ENCODE results near the gene GYG1. TPM values are rescaled to one million over a fixed set of nuclear protein-coding genes. Genes with fewer than 3 reads are reported as not detected.

GYG1 gene
- total and polyA plus RNA-seq, 4 donors = 9.2 to 16.7 (median 13.4) TPM

DNA sequence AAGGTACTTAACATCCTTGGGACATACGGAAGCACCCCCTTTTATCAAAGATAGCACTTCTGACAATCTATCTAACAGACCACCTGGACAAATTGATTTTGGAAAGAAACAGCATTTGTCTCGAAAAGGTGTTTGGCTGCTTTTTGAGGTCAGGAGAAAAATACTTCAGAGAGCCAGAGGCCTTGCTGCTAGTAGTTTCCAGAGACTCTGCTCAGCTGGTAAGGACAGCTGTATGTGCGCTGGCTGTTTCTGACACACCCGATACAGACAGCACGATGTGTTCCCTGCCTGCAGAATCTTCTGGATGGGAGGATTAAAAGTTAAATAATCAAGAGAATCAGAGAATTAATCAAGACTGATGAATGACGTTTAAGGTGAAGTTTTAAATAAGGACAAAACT lies 15.6 kb upstream of the GYG1 start:
- Histone ChIP-seq H3K9ac (ENCODE audit: low read depth in 1 of 2, low read length in 2 of 2) (peak overlapping the region in 1 of 2 donors; percentile 19), H3K27me3 (ENCODE audit: control insufficient read depth in 4 of 4, insufficient read depth in 4 of 4, low read length in 3 of 4) (no peaks in the 10 kb centered on the region), H3K36me3 (ENCODE audit: control insufficient read depth in 4 of 4, insufficient read depth in 3 of 4, low read depth in 1 of 4, low read length in 3 of 4) (no peaks in the 10 kb centered on the region), H3K27ac (ENCODE audit: low read depth in 1 of 2, low read length in 2 of 2) (peak overlapping the region; percentile 67 to 80), H3K9me3 (ENCODE audit: control insufficient read depth in 4 of 4, low read length in 3 of 4) (no peaks in the 10 kb centered on the region), H3K4me1 (ENCODE audit: control insufficient read depth in 4 of 4, insufficient read depth in 4 of 4, low read length in 3 of 4) (peaks cover 0 to 5% (median 0%) of the 10 kb centered on the region in 4 donors), H3K4me3 (ENCODE audit: low read depth in 1 of 3, low read length in 3 of 3) (no peak overlapping the region)
- no peak for DNase-seq (ENCODE audit: low spot score)
- WGBS = 87% methylated on average over 6 of the region's 6 CpGs
- TF ChIP-seq TAF1 (conservative IDR thresholded peaks at IDR 0.05) (no peak), SP1 (IDR thresholded peaks at IDR 0.05) (no peak), MAX (IDR thresholded peaks at IDR 0.05) (no peak), RAD21 (IDR thresholded peaks at IDR 0.05) (no peak), RXRA (IDR thresholded peaks at IDR 0.05) (no peak), NR2F2 (IDR thresholded peaks at IDR 0.05) (no peak), HNF4G (IDR thresholded peaks at IDR 0.05) (no peak), FOXA1 (IDR thresholded peaks at IDR 0.05) (no peak), YY1 (IDR thresholded peaks at IDR 0.05) (no peak), HNF4A (conservative IDR thresholded peaks at IDR 0.05) (no peak), GABPA (IDR thresholded peaks at IDR 0.05 in 1 of 2, conservative IDR thresholded peaks at IDR 0.05 in 1 of 2) (no peak), EGR1 (IDR thresholded peaks at IDR 0.05; ENCODE audit: low read depth in 2 of 2) (no peak), REST (IDR thresholded peaks at IDR 0.05) (no peak), JUND (IDR thresholded peaks at IDR 0.05) (no peak), FOXA2 (IDR thresholded peaks at IDR 0.05) (no peak)
- TF ChIP-seq, protein P1, sequence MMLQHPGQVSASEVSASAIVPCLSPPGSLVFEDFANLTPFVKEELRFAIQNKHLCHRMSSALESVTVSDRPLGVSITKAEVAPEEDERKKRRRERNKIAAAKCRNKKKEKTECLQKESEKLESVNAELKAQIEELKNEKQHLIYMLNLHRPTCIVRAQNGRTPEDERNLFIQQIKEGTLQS (IDR thresholded peaks at IDR 0.05) = no peak
- TF ChIP-seq, protein P2, sequence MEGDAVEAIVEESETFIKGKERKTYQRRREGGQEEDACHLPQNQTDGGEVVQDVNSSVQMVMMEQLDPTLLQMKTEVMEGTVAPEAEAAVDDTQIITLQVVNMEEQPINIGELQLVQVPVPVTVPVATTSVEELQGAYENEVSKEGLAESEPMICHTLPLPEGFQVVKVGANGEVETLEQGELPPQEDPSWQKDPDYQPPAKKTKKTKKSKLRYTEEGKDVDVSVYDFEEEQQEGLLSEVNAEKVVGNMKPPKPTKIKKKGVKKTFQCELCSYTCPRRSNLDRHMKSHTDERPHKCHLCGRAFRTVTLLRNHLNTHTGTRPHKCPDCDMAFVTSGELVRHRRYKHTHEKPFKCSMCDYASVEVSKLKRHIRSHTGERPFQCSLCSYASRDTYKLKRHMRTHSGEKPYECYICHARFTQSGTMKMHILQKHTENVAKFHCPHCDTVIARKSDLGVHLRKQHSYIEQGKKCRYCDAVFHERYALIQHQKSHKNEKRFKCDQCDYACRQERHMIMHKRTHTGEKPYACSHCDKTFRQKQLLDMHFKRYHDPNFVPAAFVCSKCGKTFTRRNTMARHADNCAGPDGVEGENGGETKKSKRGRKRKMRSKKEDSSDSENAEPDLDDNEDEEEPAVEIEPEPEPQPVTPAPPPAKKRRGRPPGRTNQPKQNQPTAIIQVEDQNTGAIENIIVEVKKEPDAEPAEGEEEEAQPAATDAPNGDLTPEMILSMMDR (IDR thresholded peaks at IDR 0.05; ENCODE audit: low read depth, low read length, missing input control) = no peak
- TF ChIP-seq, protein P3, sequence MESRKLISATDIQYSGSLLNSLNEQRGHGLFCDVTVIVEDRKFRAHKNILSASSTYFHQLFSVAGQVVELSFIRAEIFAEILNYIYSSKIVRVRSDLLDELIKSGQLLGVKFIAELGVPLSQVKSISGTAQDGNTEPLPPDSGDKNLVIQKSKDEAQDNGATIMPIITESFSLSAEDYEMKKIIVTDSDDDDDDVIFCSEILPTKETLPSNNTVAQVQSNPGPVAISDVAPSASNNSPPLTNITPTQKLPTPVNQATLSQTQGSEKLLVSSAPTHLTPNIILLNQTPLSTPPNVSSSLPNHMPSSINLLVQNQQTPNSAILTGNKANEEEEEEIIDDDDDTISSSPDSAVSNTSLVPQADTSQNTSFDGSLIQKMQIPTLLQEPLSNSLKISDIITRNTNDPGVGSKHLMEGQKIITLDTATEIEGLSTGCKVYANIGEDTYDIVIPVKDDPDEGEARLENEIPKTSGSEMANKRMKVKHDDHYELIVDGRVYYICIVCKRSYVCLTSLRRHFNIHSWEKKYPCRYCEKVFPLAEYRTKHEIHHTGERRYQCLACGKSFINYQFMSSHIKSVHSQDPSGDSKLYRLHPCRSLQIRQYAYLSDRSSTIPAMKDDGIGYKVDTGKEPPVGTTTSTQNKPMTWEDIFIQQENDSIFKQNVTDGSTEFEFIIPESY (IDR thresholded peaks at IDR 0.05) = no peak

Data from liver (tissue), 9 donors.